ENCODE measurements around the gene TPRA1. TPM values are rescaled to one million over a fixed set of nuclear protein-coding genes. Genes with fewer than 3 reads are reported as not detected.
A peak's percentile ranks its signal among the peaks of the same experiment; 100 is the strongest.

The TPRA1 gene
- total RNA-seq, 1 experiment from 2014 or later, result 20.0 TPM

- Histone ChIP-seq H3K27me3 (ENCODE audit: insufficient read depth, low read length) (peaks cover 14% of the 10 kb centered on the region), H3K9me3 (ENCODE audit: control insufficient read depth, low read depth, low read length) (no peaks in the 10 kb centered on the region), H4K8ac (replicated peaks; ENCODE audit: insufficient read length, low read depth, low read length) (no peak within 1 kb of the TSS), H3K14ac (ENCODE audit: insufficient read depth, low read length) (peak within 1 kb of the TSS; percentile 53; the same call in 1 of the 2 replicates), H3K27ac (ENCODE audit: insufficient read length, low read depth, low read length) (no peak within 1 kb of the TSS), H3K79me2 (ENCODE audit: insufficient read depth, low read length) (no peaks in the 10 kb centered on the region), H3T11ph (ENCODE audit: low read length) (no peak within 1 kb of the TSS), H4K5ac (ENCODE audit: insufficient read length, low read depth, low read length) (no peak within 1 kb of the TSS), H4K20me1 (ENCODE audit: control insufficient read depth, insufficient read depth, insufficient read length) (peaks cover 3% of the 10 kb centered on the region), H3K23ac (ENCODE audit: insufficient read length, low read depth, low read length) (no peak within 1 kb of the TSS), H2BK12ac (ENCODE audit: insufficient read length, low read depth, low read length) (no peak within 1 kb of the TSS), H3K4me2 (ENCODE audit: insufficient read depth, insufficient read length, low read length) (peak within 1 kb of the TSS; percentile 54), H3K9ac (ENCODE audit: extremely low read depth, insufficient read length, low read length) (no peak within 1 kb of the TSS), H2BK120ac (ENCODE audit: low read depth, low read length, poor library complexity, severe bottlenecking) (no peak within 1 kb of the TSS), H3K4me1 (ENCODE audit: insufficient read depth, low read length) (no peaks in the 10 kb centered on the region; the same call in 1 of the 2 replicates), H3K79me1 (ENCODE audit: insufficient read depth, low read depth, low read length, poor library complexity, severe bottlenecking) (no peaks in the 10 kb centered on the region), H3K23me2 (ENCODE audit: insufficient read length, low read depth, low read length, poor library complexity, severe bottlenecking) (no peaks in the 10 kb centered on the region), H4K91ac (ENCODE audit: insufficient read length, low read depth, low read length) (no peak within 1 kb of the TSS), H2BK20ac (ENCODE audit: low read depth, low read length, poor library complexity, severe bottlenecking) (no peak within 1 kb of the TSS), H2BK5ac (ENCODE audit: insufficient read length, low read length) (no peak within 1 kb of the TSS), H3K56ac (ENCODE audit: insufficient read length, low read depth, low read length) (no peak within 1 kb of the TSS), H2AK5ac (ENCODE audit: insufficient read length, low read length) (no peak within 1 kb of the TSS), H3K18ac (ENCODE audit: insufficient read length, low read depth, low read length) (peak within 1 kb of the TSS; percentile 40), H3K4ac (ENCODE audit: low read depth, low read length) (no peak within 1 kb of the TSS), H2AFZ (ENCODE audit: low read length) (no peak within 1 kb of the TSS), H2BK15ac (ENCODE audit: low read depth, low read length) (no peak within 1 kb of the TSS)
- peaks cover 7 to 8% of the 10 kb centered on the region in 2 experiments for H3K9me3 Mint-ChIP-seq
- H3K4me3 Mint-ChIP-seq, result peak within 1 kb of the TSS; percentile 70 to 87
- WGBS (ENCODE audit: extremely low coverage, insufficient read length, low lambda C conversion rate), result no CpG with 5 or more reads among the region's 105 CpGs
- peaks cover 20 to 39% of the 10 kb centered on the region in 2 experiments for H3K4me1 Mint-ChIP-seq
- DNase-seq, result peak; percentile 59
- no peak for TF ChIP-seq CTCF (conservative IDR thresholded peaks at IDR 0.05)
- H3K27ac Mint-ChIP-seq, result no peak within 1 kb of the TSS; a peak in 1 of 7 replicates
- no peaks in the 10 kb centered on the region; a peak in 1 of 7 replicates for H3K36me3 Mint-ChIP-seq (ENCODE audit: insufficient read depth in 1 of 3, low read depth in 3 of 3)
- H3K27me3 Mint-ChIP-seq (ENCODE audit: low read depth), result peaks cover 46% of the 10 kb centered on the region
These were observed 38.4 kb upstream of the TPRA1 start, which contains the start of gene PODXL2 for GRCh38 chr3:127628788-127629466. Gene PODXL2, plus strand, starts transcription at chr3:127629185. Its CDS starts 35 bp downstream, at chr3:127629220.

Data from H9 (cell line).